Measurements from ENCODE around the gene STAT4.

Gene STAT4

DNA sequence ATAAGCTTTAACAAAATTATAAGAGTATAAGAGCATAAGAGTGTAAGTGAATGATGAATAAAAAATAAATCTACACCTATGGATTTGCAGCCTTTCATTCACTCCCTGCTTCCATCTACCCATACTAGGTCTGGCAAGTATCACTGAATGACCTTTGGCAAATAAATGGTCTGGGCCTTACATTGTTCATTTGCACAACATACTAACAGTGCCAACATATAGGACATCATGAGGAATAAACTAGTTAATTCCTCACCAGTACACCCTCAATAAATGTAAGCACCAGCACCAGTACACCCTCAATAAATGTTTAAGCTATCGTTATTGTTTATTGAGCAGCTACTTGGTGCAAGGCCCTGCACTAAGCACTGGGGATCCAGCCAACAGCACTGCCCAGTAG lies 163.7 kb downstream of the STAT4 start:
- no peak for DNase-seq

DNA sequence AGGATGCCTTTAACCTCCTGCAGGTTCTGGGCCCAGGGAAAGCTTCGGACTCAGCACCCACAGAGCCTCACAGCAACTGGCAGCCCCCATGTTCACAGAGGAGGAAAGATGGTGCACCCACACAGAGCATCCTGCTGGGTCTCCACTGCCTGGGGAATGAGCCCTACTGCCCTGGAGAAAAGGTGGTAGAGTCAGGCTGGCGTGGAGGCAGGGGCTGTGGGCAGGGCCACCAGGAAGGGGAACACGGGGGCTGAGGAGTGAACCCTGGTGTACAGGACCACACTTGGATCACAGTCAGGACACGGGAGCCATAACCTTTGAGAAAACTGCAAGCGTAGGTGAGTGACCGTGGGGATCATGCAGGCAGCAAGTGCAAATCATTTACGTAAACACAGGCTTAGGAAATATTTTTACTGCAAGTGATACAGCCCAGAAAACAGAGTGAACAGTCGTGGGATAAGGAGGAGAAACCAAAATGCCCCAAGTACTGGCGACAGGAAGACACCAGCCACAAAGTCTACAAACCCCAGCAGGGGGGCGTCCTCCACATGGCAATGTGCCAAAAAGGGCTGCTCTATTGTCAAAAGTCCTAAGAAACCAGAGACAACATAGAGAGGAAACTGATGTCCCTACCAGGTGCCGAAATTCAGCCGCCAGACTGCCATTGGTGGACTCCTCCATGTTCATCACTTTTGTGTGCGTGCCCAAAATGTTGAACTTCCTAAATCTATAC lies 164.4 kb downstream of the STAT4 start:
- DNase-seq = no peak

- DNase-seq = no peak
Observed at GRCh38 chr2:190984595-190984994, 166.2 kb downstream of the STAT4 start.

- DNase-seq = no peak
Observed at GRCh38 chr2:190982262-190983034, 168.3 kb downstream of the STAT4 start.

DNA sequence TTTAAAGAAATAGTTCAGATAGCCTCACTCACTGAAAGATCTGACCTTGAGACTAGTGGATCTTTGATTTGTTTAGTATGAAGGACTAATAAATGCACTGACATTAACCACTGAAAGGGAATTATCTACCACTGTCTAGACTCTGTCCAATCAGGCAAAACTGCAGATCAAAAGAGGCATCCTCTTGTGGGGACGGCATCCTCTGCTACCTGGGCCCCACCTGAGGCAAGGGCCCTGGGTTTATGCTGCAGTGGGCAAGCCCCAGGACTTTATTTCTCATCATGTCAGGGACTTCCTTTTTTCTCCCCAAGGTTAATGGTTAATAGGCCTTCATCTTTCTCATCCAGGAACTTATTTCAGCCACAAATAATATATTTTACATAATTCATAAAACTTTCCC lies 169.1 kb downstream of the STAT4 start:
- no peak for DNase-seq

GRCh38 chr2:190981333-190981732 lies 169.5 kb downstream of the STAT4 start:
- DNase-seq = no peak

DNA sequence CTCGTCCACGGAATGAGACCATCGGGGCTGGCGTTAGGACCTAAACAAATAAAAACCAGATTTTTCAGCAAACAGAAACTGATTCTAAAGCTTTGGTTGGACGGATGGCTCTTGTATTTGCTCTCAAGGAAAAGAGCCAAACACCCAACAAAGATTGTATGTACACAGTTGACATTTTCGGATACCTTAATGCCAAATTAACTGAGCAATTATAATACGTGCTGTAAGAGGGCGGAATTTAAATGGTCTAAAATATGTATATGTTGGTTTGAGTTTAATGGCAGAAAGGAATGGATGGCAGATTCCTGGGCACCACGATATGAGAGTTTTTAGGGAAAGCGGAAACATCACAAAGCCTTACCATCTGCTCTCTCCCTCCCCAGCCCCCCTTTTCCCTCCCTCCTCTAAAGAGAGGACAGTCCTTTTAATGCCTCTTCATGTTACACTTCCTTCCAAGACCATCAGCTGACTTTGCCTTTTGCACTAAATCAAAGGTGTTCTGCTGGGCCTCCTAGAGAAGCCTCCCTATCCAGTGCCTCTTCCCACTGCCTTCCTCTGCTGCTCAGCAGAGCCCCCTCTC lies 170.1 kb downstream of the STAT4 start:
- DNase-seq = no peak

- DNase-seq = peak; percentile 16 to 50
Observed at GRCh38 chr2:190979906-190980629, 170.7 kb downstream of the STAT4 start.

Data from NCI-H526 (cell line).